Measurements from ENCODE around the gene CNKSR3. TPM values are rescaled to one million over a fixed set of nuclear protein-coding genes. Genes with fewer than 3 reads are reported as not detected.
A peak's percentile ranks its signal among the peaks of the same experiment; 100 is the strongest.

The CNKSR3 gene
- total and polyA plus RNA-seq, 2 experiments from 2014 or later = 1.9 to 5.7 TPM

- Mint-ChIP-seq H3K4me1 (no peaks in the 10 kb centered on the region), H3K36me3 (ENCODE audit: low read depth) (peaks cover 6% of the 10 kb centered on the region; the same call in 2 of the 3 replicates), H3K27ac (no peak overlapping the region), H3K27me3 (ENCODE audit: insufficient read depth, low read depth, poor library complexity) (peaks cover 3% of the 10 kb centered on the region), H3K4me3 (no peak overlapping the region), H3K9me3 (peaks cover 7% of the 10 kb centered on the region; the same call in 2 of the 3 replicates)
- Histone ChIP-seq H4K20me1 (replicated peaks; ENCODE audit: insufficient read depth) (no peaks in the 10 kb centered on the region), H3K36me3 (ENCODE audit: insufficient read depth) (no peaks in the 10 kb centered on the region), H3K27me3 (ENCODE audit: insufficient read depth) (no peaks in the 10 kb centered on the region), H3K4me1 (ENCODE audit: insufficient read depth) (no peaks in the 10 kb centered on the region), H3F3A (replicated peaks; ENCODE audit: low read depth) (no peaks in the 10 kb centered on the region), H3K4me2 (no peak overlapping the region), H3K9me2 (ENCODE audit: insufficient read depth) (0 out of 2 replicates have a peak, but pooled peaks cover 2% of the 10 kb centered on the region), H3K79me2 (replicated peaks; ENCODE audit: insufficient read depth) (no peaks in the 10 kb centered on the region; the same call in 1 of the 2 replicates), H3K4me3 (no peak overlapping the region), H3K27ac (ENCODE audit: low read depth) (no peak overlapping the region), H2AFZ (no peak overlapping the region)
- no peak for TF ChIP-seq POLR2AphosphoS5 (IDR thresholded peaks at IDR 0.05; ENCODE audit: low read depth)
- no peak for ATAC-seq
- DNase-seq (ENCODE audit: low spot score) = no peak
Observed at GRCh38 chr6:154466971-154467679, 43.4 kb downstream of the CNKSR3 start.

- no peaks in the 10 kb centered on the region for H4K20me1 ChIP-seq (replicated peaks; ENCODE audit: insufficient read depth)
- H3K4me1 ChIP-seq (ENCODE audit: insufficient read depth) = no peaks in the 10 kb centered on the region
- no peaks in the 10 kb centered on the region for H3K36me3 ChIP-seq (ENCODE audit: insufficient read depth)
- Mint-ChIP-seq H3K27ac (0 out of 2 replicates have a peak overlapping the region, but pooled peaks have one; percentile 26), H3K4me3 (no peak overlapping the region), H3K4me1 (no peaks in the 10 kb centered on the region), H3K36me3 (ENCODE audit: low read depth) (peaks cover 6% of the 10 kb centered on the region; the same call in 2 of the 3 replicates), H3K27me3 (ENCODE audit: insufficient read depth, low read depth, poor library complexity) (peaks cover 3% of the 10 kb centered on the region), H3K9me3 (peaks cover 7% of the 10 kb centered on the region; the same call in 2 of the 3 replicates)
- no peak for DNase-seq (ENCODE audit: low spot score)
- H3K9me2 ChIP-seq (ENCODE audit: insufficient read depth) = 0 out of 2 replicates have a peak, but pooled peaks cover 2% of the 10 kb centered on the region
- no peak for ATAC-seq
- H3K79me2 ChIP-seq (replicated peaks; ENCODE audit: insufficient read depth) = no peaks in the 10 kb centered on the region; the same call in 1 of the 2 replicates
- no peak overlapping the region for H2AFZ ChIP-seq
- no peak overlapping the region for H3K4me3 ChIP-seq
- TF ChIP-seq ZNF462 (CRISPR knock-in tag; IDR thresholded peaks at IDR 0.05) (no peak), POLR2AphosphoS5 (IDR thresholded peaks at IDR 0.05; ENCODE audit: low read depth) (no peak), JUNB (IDR thresholded peaks at IDR 0.05; ENCODE audit: unreplicated experiment) (no peak), EZH2phosphoT487 (IDR thresholded peaks at IDR 0.05; ENCODE audit: unreplicated experiment) (no peak), STAT1 (IDR thresholded peaks at IDR 0.05; ENCODE audit: unreplicated experiment) (no peak), ZNF114 (CRISPR knock-in tag; IDR thresholded peaks at IDR 0.05) (no peak)
- no peak overlapping the region for H3K27ac ChIP-seq (ENCODE audit: low read depth)
- no peaks in the 10 kb centered on the region for H3F3A ChIP-seq (replicated peaks; ENCODE audit: low read depth)
- no peaks in the 10 kb centered on the region for H3K27me3 ChIP-seq (ENCODE audit: insufficient read depth)
- no peak overlapping the region for H3K4me2 ChIP-seq
Observed at GRCh38 chr6:154466139-154466538, 44.3 kb downstream of the CNKSR3 start.

All from GM23338 (cell line).